K562 (cell line): Measurements from ENCODE around the gene BPTF. TPM values are rescaled to one million over a fixed set of nuclear protein-coding genes. Genes with fewer than 3 reads are reported as not detected.
"Not testable (repeated sequence)": the region's sequence is repeated elsewhere in the genome, so short reads cannot be mapped to it uniquely, and the experiment has no call there.

ENCODE experiments used
- ATAC-seq: fragments of 200-7000 bp; cut with Tn5 transposase; 3 replicates; pipeline ENCODE4 v1.9.1; 2020; ENCODE audit warnings: moderate library complexity
- BruUV-seq: library from RNA; stranded (reverse); fragments of 400-500 nt; replicated peaks from 2 replicates; lab custom pipeline; 2021; lab: Mats Ljungman, UMichigan
- CTCF ChIA-PET: fragments of 300-600 bp; formaldehyde crosslinking; extraction: SDS; loops from one replicate; lab custom pipeline; 2021; ENCODE audit warnings: low intra/inter-chr PET ratio; lab: Yijun Ruan, JAX
- POLR2A ChIA-PET: fragments of 300-600, 350-650 bp; sonication (Branson Sonifier 250); formaldehyde crosslinking; extraction: SDS; loops from one replicate; lab custom pipeline; 2021; ENCODE audit warnings: antibody characterized with exemption, inconsistent platforms; lab: Yijun Ruan, JAX
- DNase-seq, 4 experiments: peaks; one replicate each; pipeline versions ENCODE4 v3.0.0 to v3.0.0-alpha.2; 2011 to 2018; ENCODE audit warnings: low spot score in 3 of 4, mixed read lengths in 3 of 4; ENCODE audit errors: extremely low read depth in 1 of 4
- FAIRE-seq: peaks from 2 replicates; lab custom pipeline; 2011; peaks lifted over from hg19 to GRCh38; lab: Jason Lieb, UNC
- H2AFZ ChIP-seq: 2 replicates; pipeline ENCODE4 v1.6.0; 2011; ENCODE audit warnings: low read depth, low read length, control low read depth, inconsistent platforms
- H3K27ac ChIP-seq: fragments of 200-600 bp; 3 replicates; pipeline ENCODE4 v1.8.0; 2011; ENCODE audit warnings: low read depth, mild to moderate bottlenecking, control low read depth, inconsistent platforms, low read length, moderate library complexity, mixed read lengths; ENCODE audit errors: extremely low read depth
- H3K27me3 ChIP-seq, 2 experiments: fragments of 300-600 bp in 1 of 2; 2 replicates in 1 of 2; 3 replicates in 1 of 2; pipeline versions ENCODE4 v1.6.0 to v1.8.0; 2011; ENCODE audit warnings: inconsistent platforms in 2 of 2, low read length in 2 of 2, mild to moderate bottlenecking in 1 of 2, mixed read lengths in 1 of 2, moderate library complexity in 1 of 2; ENCODE audit not compliant: control insufficient read depth in 2 of 2, insufficient read depth in 2 of 2
- H3K36me3 ChIP-seq: fragments of 300-600 bp; 3 replicates; pipeline ENCODE4 v1.8.0; 2011; ENCODE audit warnings: mild to moderate bottlenecking, low read length, inconsistent platforms; ENCODE audit not compliant: control insufficient read depth, insufficient read depth
- H3K4me1 ChIP-seq, 2 experiments: fragments of 200-600 bp in 1 of 2; replicated peaks in 1 of 2; 2 replicates in 1 of 2; 3 replicates in 1 of 2; pipeline versions ENCODE4 v1.5.1 to v1.8.0; 2011; ENCODE audit warnings: inconsistent platforms in 2 of 2, low read length in 2 of 2, mild to moderate bottlenecking in 1 of 2, mixed read lengths in 1 of 2, moderate library complexity in 1 of 2; ENCODE audit not compliant: control insufficient read depth in 2 of 2, insufficient read depth in 2 of 2
- H3K4me2 ChIP-seq: 2 replicates; pipeline ENCODE4 v1.6.1; 2011; ENCODE audit warnings: low read length, control low read depth, inconsistent platforms, mixed read lengths; ENCODE audit not compliant: insufficient read depth
- H3K4me3 ChIP-seq: fragments of 200-600 bp; sonication (generic), shearing (Covaris generic); 2 replicates; pipeline ENCODE4 v1.5.1; 2016; ENCODE audit warnings: control low read depth, inconsistent platforms
- H3K79me2 ChIP-seq: fragments of 200-600 bp; 3 replicates; pipeline ENCODE4 v1.8.0; 2011; ENCODE audit warnings: low read length, inconsistent platforms; ENCODE audit not compliant: control insufficient read depth, insufficient read depth
- H3K9ac ChIP-seq, 2 experiments: 2 replicates each; pipeline versions ENCODE4 v1.6.0 to v1.6.1; 2011; ENCODE audit warnings: low read depth in 2 of 2, low read length in 2 of 2, control low read depth in 1 of 2, inconsistent platforms in 1 of 2, mild to moderate bottlenecking in 1 of 2, mixed read lengths in 1 of 2; ENCODE audit not compliant: insufficient read depth in 1 of 2
- H3K9me1 ChIP-seq: one replicate; pipeline ENCODE4 v1.6.0; 2011; ENCODE audit warnings: inconsistent platforms, mild to moderate bottlenecking, low read length, moderate library complexity; ENCODE audit not compliant: control insufficient read depth, insufficient read depth
- H3K9me3 ChIP-seq: replicated peaks from 2 replicates; pipeline ENCODE4 v1.5.1; 2011; ENCODE audit warnings: low read depth, low read length, inconsistent platforms; ENCODE audit not compliant: control insufficient read depth, insufficient read depth
- H4K20me1 ChIP-seq: replicated peaks from 2 replicates; pipeline ENCODE4 v1.6.1; 2011; ENCODE audit warnings: low read length, inconsistent platforms, mixed read lengths; ENCODE audit not compliant: control insufficient read depth, insufficient read depth
- ARID1B ChIP-seq: fragments of 450-650 bp; IDR thresholded peaks from 2 replicates; pipeline ENCODE4 v1.6.1; 2016; ENCODE audit warnings: antibody characterized with exemption, mild to moderate bottlenecking, inconsistent platforms
- ATF7 ChIP-seq: fragments of 450-650 bp; IDR thresholded peaks from 2 replicates; pipeline ENCODE4 v1.7.1; 2014; ENCODE audit warnings: mild to moderate bottlenecking, moderate library complexity
- BCOR ChIP-seq: fragments of 450-650 bp; IDR thresholded peaks from 2 replicates; pipeline ENCODE4 v1.6.1; 2016
- BRD9 ChIP-seq: fragments of 450-650 bp; IDR thresholded peaks from 2 replicates; pipeline ENCODE4 v1.6.1; 2018; ENCODE audit warnings: low read depth; ENCODE audit not compliant: partially characterized antibody
- CEBPG ChIP-seq, 3 experiments: fragments of 200-800 bp in 1 of 3; sonication (Bioruptor generic) in 1 of 3; sonication (generic) in 1 of 3; formaldehyde crosslinking in 1 of 3; IDR thresholded peaks in 2 of 3; conservative IDR thresholded peaks in 1 of 3; 2 replicates each; pipeline versions ENCODE4 v1.6.1 to v1.8.0; 2016 to 2022; ENCODE audit warnings: missing compliant biosample characterization in 2 of 3, missing genetic modification characterization in 2 of 3, mild to moderate bottlenecking in 1 of 3, missing genetic modification reagents in 1 of 3
- DMBX1 ChIP-seq: fragments of 250-450 bp; sonication (Bioruptor Pico); IDR thresholded peaks from 2 replicates; pipeline ENCODE4 v1.8.0; 2022; ENCODE audit warnings: inconsistent platforms, mild to moderate bottlenecking, moderate library complexity, borderline replicate concordance
- EP300 ChIP-seq: IDR thresholded peaks from 2 replicates; pipeline ENCODE4 v1.6.1; 2012; ENCODE audit warnings: low read length, improper control_type of control experiment
- IRF9 ChIP-seq: fragments of 450-650 bp; IDR thresholded peaks from 2 replicates; pipeline ENCODE4 v1.6.1; 2016; ENCODE audit warnings: missing biosample characterization, missing genetic modification characterization
- JUND ChIP-seq, 2 experiments: IDR thresholded peaks; 2 replicates in 1 of 2; 3 replicates in 1 of 2; pipeline ENCODE4 v1.6.1; 2011; ENCODE audit warnings: borderline replicate concordance in 2 of 2, low read depth in 2 of 2, low read length in 2 of 2, improper control_type of control experiment in 1 of 2, missing biosample characterization in 1 of 2, missing genetic modification characterization in 1 of 2, missing genetic modification reagents in 1 of 2
- MLLT1 ChIP-seq, 2 experiments: fragments of 450-650 bp; IDR thresholded peaks; 2 replicates each; pipeline ENCODE4 v1.6.1; 2016
- MTA3 ChIP-seq: fragments of 450-650 bp; formaldehyde crosslinking; IDR thresholded peaks from 2 replicates; pipeline ENCODE4 v1.6.1; 2017; ENCODE audit warnings: mild to moderate bottlenecking, borderline replicate concordance
- ZBTB11 ChIP-seq, 3 experiments: fragments of 200-800 bp in 1 of 3; fragments of 250-450 bp in 1 of 3; fragments of 450-650 bp in 1 of 3; sonication (Bioruptor Pico) in 1 of 3; sonication (Bioruptor generic) in 1 of 3; formaldehyde crosslinking in 1 of 3; IDR thresholded peaks; 2 replicates each; pipeline versions ENCODE4 v1.6.1 to v1.8.0; 2016 to 2022; ENCODE audit warnings: mild to moderate bottlenecking in 2 of 3, missing genetic modification characterization in 2 of 3, missing compliant biosample characterization in 1 of 3, moderate library complexity in 1 of 3
- ZNF24 ChIP-seq: fragments of 450-650 bp; IDR thresholded peaks from 2 replicates; pipeline ENCODE4 v1.6.1; 2016
- ZNF316 ChIP-seq: fragments of 450-650 bp; IDR thresholded peaks from 2 replicates; pipeline ENCODE4 v1.6.1; 2016
- WGBS: fragments of 100-300 bp; shearing (Covaris generic); methylation state at CpG from one replicate; pipeline ENCODE4 v1.1.6; 2016; ENCODE audit warnings: low coverage, mixed read lengths; ENCODE audit not compliant: insufficient coverage; ENCODE audit errors: missing lambda C conversion rate; 5-methylcytosine and 5-hydroxymethylcytosine counted together
- in situ Hi-C: fragments of 300-500 bp; cut with MboI; formaldehyde crosslinking; loops from 4 replicates; pipeline ENCODE4 v1.15.0; 2018; ENCODE audit warnings: inconsistent platforms, mixed read lengths
- intact Hi-C: fragments of 100-400 bp; cut with micrococcal nuclease; formaldehyde crosslinking; loops from 2 replicates; pipeline ENCODE4 v1.14.2; 2022
- polyA plus RNA-seq, 8 experiments: library from polyadenylated mRNA; depleted of rRNA in 4 of 8; stranded (reverse) in 5 of 8; unstranded in 3 of 8; fragments of >200 nt; fragmentation: Nextera tagmentation in 2 of 8; fragmentation: Illumina TruSeq in 1 of 8; extraction: Ambion mirVana in 2 of 8; extraction: Trizol in 1 of 8; gene quantifications; 2 replicates each; pipeline versions ENCODE4 v1.2.1 to v1.2.3, GENCODE V29; 2011 to 2014; ENCODE audit warnings: inconsistent platforms in 1 of 8, missing spikeins in 1 of 8
- total RNA-seq, 7 experiments: library from RNA; depleted of rRNA in 6 of 7; stranded (reverse); fragments of >200 nt in 6 of 7; fragmentation: Illumina TruSeq in 2 of 7; extraction: Trizol in 2 of 7; gene quantifications; 2 replicates each; pipeline versions ENCODE4 v1.2.1 to v1.2.3, GENCODE V29; 2011 to 2021; ENCODE audit warnings: low replicate concordance in 1 of 7

The BPTF gene
- total and polyA plus RNA-seq, 9 of the 15 experiments (the other 6 are each of a cell fraction or from before 2014, with no cell fraction given) = 12.5 to 52.1 (median 26.9) TPM

GRCh38 chr17:67810464-67810863, 14.8 kb upstream of the BPTF start (continued):
- no peak for TF ChIP-seq ZBTB11 (CRISPR knock-in tag; IDR thresholded peaks at IDR 0.05)

GRCh38 chr17:67812380-67812779, 12.9 kb upstream of the BPTF start:
- DNase-seq; H3K79me2 ChIP-seq; H3K27ac ChIP-seq; H3K4me2 ChIP-seq; CTCF ChIA-PET; H3K9ac ChIP-seq; H2AFZ ChIP-seq; H3K4me1 ChIP-seq; H4K20me1 ChIP-seq; intact Hi-C loops; BruUV-seq; H3K9me1 ChIP-seq; H3K36me3 ChIP-seq; in situ Hi-C loops; H3K4me3 ChIP-seq; FAIRE-seq; H3K9me3 ChIP-seq; H3K27me3 ChIP-seq; TF ChIP-seq JUND (tag; IDR thresholded peaks at IDR 0.05; ENCODE audit: borderline replicate concordance, low read depth, low read length): not testable (repeated sequence)
- ATAC-seq = peak; percentile 81
- WGBS = 66% methylated on average over 6 of the region's 6 CpGs
- POLR2A ChIA-PET = interaction anchor here (0.6 to 1.8 kb wide), 2 partner anchors 9 to 48 kb away, joined by 3 to 5 read pairs; no protein-coding TSS in a partner anchor
- TF ChIP-seq MLLT1 (IDR thresholded peaks at IDR 0.05) = peak in 1 of 2 experiments; percentile 58; a peak in 1 of 4 replicates
- TF ChIP-seq IRF9 (tag) = peak; percentile 82
- 0 out of 2 replicates have a peak, but pooled peaks have one; percentile 38 for TF ChIP-seq ZNF24
- peak; percentile 27 for TF ChIP-seq BRD9
- TF ChIP-seq MTA3 = peak; percentile 24; the same call in 1 of the 2 replicates
- peak; percentile 79 for TF ChIP-seq ATF7
- TF ChIP-seq JUND (IDR thresholded peaks at IDR 0.05; ENCODE audit: borderline replicate concordance, low read depth, low read length) = peak; percentile 70; the same call in 1 of the 2 replicates
- TF ChIP-seq EP300 = peak; percentile 71; the same call in 1 of the 2 replicates
- TF ChIP-seq ZNF316 = peak; percentile 6; the same call in 1 of the 2 replicates
- peak; percentile 23; the same call in 1 of the 2 replicates for TF ChIP-seq BCOR
- peak; percentile 94 for TF ChIP-seq CEBPG (CRISPR knock-in tag; IDR thresholded peaks at IDR 0.05)
- TF ChIP-seq CEBPG (tag; conservative IDR thresholded peaks at IDR 0.05 in 1 of 2, IDR thresholded peaks at IDR 0.05 in 1 of 2) = peak; percentile 37 to 92; a peak in 3 of 4 replicates
- TF ChIP-seq ARID1B = peak; percentile 42; the same call in 1 of the 2 replicates
- peak; percentile 53; the same call in 1 of the 2 replicates for TF ChIP-seq DMBX1
